Esophagus mucosa (tissue), 1 donor: ENCODE results near the gene GNAS. TPM values are rescaled to one million over a fixed set of nuclear protein-coding genes. Genes with fewer than 3 reads are reported as not detected.
A peak's percentile ranks its signal among the peaks of the same experiment; 100 is the strongest.

ENCODE experiments used
- ATAC-seq: fragments of 200-7000 bp; cut with Tn5 transposase; one replicate; pipeline ENCODE4 v1.9.1; 2020
- total RNA-seq: library from RNA; stranded (reverse); gene quantifications from one replicate; pipeline ENCODE4 v1.2.4, GENCODE V29; 2023
- donor health status: DM: yes; HTN: yes; CAD: no.

GNAS gene
- total RNA-seq, 1 donor from 2014 or later = 361 TPM

GRCh38 chr20:58882704-58883089 lies 30.2 kb downstream of the GNAS start:
- ATAC-seq = no peak

- no peak for ATAC-seq
Observed at GRCh38 chr20:58883241-58883691, 30.8 kb downstream of the GNAS start.

- ATAC-seq = no peak
Observed at GRCh38 chr20:58884966-58885365, 32.5 kb downstream of the GNAS start.

GRCh38 chr20:58886546-58886945 lies 34.0 kb downstream of the GNAS start:
- no peak for ATAC-seq

- ATAC-seq = no peak
Observed at GRCh38 chr20:58888103-58888502, 35.6 kb downstream of the GNAS start.

- peak; percentile 82 for ATAC-seq
Observed at GRCh38 chr20:58888521-58889333, 36.2 kb downstream of the GNAS start.

GRCh38 chr20:58889334-58889760 lies 36.8 kb downstream of the GNAS start:
- no peak for ATAC-seq

- ATAC-seq = peak; percentile 0
Observed at GRCh38 chr20:58889798-58890517, 37.4 kb downstream of the GNAS start.

- ATAC-seq = peak; percentile 57
Observed at GRCh38 chr20:58890518-58891085, 38.1 kb downstream of the GNAS start.

- peak; percentile 53 for ATAC-seq
Observed at GRCh38 chr20:58891086-58891717, 38.7 kb downstream of the GNAS start.

GRCh38 chr20:58891718-58892140 lies 39.2 kb downstream of the GNAS start:
- ATAC-seq = no peak

- peak; percentile 1 for ATAC-seq
Observed at GRCh38 chr20:58892141-58892931, 39.8 kb downstream of the GNAS start.

GRCh38 chr20:58892932-58893224 lies 40.4 kb downstream of the GNAS start:
- ATAC-seq = no peak

- ATAC-seq = no peak
Observed at GRCh38 chr20:58893355-58894120, 41.0 kb downstream of the GNAS start.

- ATAC-seq = no peak
Observed at GRCh38 chr20:58894652-58895447, 42.3 kb downstream of the GNAS start.

- no peak for ATAC-seq
Observed at GRCh38 chr20:58895448-58896180, 43.1 kb downstream of the GNAS start.

GRCh38 chr20:58896820-58897219 lies 44.3 kb downstream of the GNAS start:
- no peak for ATAC-seq

- no peak for ATAC-seq
Observed at GRCh38 chr20:58897488-58897887, 45.0 kb downstream of the GNAS start.

- ATAC-seq = no peak
Observed at GRCh38 chr20:58898629-58899408, 46.3 kb downstream of the GNAS start.
